SK-N-SH (cell line): ENCODE data around the gene ENTPD1. TPM values are rescaled to one million over a fixed set of nuclear protein-coding genes. Genes with fewer than 3 reads are reported as not detected.
A peak's percentile ranks its signal among the peaks of the same experiment; 100 is the strongest.

ENCODE experiments used
- CTCF ChIA-PET: fragments of 300-600, 350-600 bp; formaldehyde crosslinking; extraction: SDS; loops from one replicate; lab custom pipeline; 2021; lab: Yijun Ruan, JAX
- POLR2A ChIA-PET: fragments of 350-600 bp; sonication (Branson Sonifier 250); formaldehyde crosslinking; extraction: SDS; loops from one replicate; lab custom pipeline; 2020; ENCODE audit warnings: antibody characterized with exemption, inconsistent platforms; lab: Yijun Ruan, JAX
- DNase-seq: peaks from one replicate; pipeline ENCODE4 v3.0.0; 2012
- H2AFZ ChIP-seq: fragments of 200-600 bp; sonication (generic); 2 replicates; pipeline ENCODE4 v1.8.1; 2016; ENCODE audit warnings: antibody characterized with exemption, mild to moderate bottlenecking, low read depth
- H3F3A ChIP-seq: fragments of 200-600 bp; sonication (generic); replicated peaks from 2 replicates; pipeline ENCODE3; 2016; ENCODE audit warnings: antibody characterized with exemption, mild to moderate bottlenecking; ENCODE audit not compliant: insufficient read depth
- H3K27ac ChIP-seq, 2 experiments: fragments of 200-500 bp in 1 of 2; fragments of 200-600 bp in 1 of 2; sonication (Bioruptor generic) in 1 of 2; sonication (generic), shearing (Covaris generic) in 1 of 2; 2 replicates each; pipeline versions ENCODE4 v1.5.1 to v1.6.1; 2014 to 2016; ENCODE audit warnings: low read depth in 2 of 2, inconsistent platforms in 1 of 2, low read length in 1 of 2, mild to moderate bottlenecking in 1 of 2, mixed read lengths in 1 of 2
- H3K27me3 ChIP-seq: fragments of 200-600 bp; sonication (generic), shearing (Covaris generic); 2 replicates; pipeline ENCODE4 v1.6.1; 2016; ENCODE audit warnings: mixed run types; ENCODE audit not compliant: insufficient read depth
- H3K36me3 ChIP-seq, 2 experiments: fragments of 200-500 bp in 1 of 2; fragments of 200-600 bp in 1 of 2; sonication (Bioruptor generic) in 1 of 2; sonication (generic) in 1 of 2; replicated peaks in 1 of 2; 2 replicates each; pipeline versions ENCODE3 to v1.5.1; 2014 to 2016; ENCODE audit warnings: low read length in 1 of 2, mild to moderate bottlenecking in 1 of 2; ENCODE audit not compliant: insufficient read depth in 2 of 2, control insufficient read depth in 1 of 2
- H3K4me1 ChIP-seq, 2 experiments: fragments of 200-500 bp in 1 of 2; fragments of 200-600 bp in 1 of 2; sonication (Bioruptor generic) in 1 of 2; sonication (generic), shearing (Covaris generic) in 1 of 2; 2 replicates each; pipeline versions ENCODE4 v1.5.1 to v1.6.1; 2014 to 2016; ENCODE audit warnings: low read depth in 1 of 2, low read length in 1 of 2, mixed run types in 1 of 2; ENCODE audit not compliant: insufficient read depth in 2 of 2, control insufficient read depth in 1 of 2
- H3K4me2 ChIP-seq: fragments of 200-600 bp; sonication (generic), shearing (Covaris generic); 2 replicates; pipeline ENCODE4 v1.6.1; 2017; ENCODE audit warnings: mixed run types
- H3K4me3 ChIP-seq, 2 experiments: fragments of 200-500 bp in 1 of 2; fragments of 200-600 bp in 1 of 2; sonication (Bioruptor generic) in 1 of 2; sonication (generic), shearing (Covaris generic) in 1 of 2; 2 replicates each; pipeline versions ENCODE4 v1.5.1 to v1.8.1; 2014 to 2016; ENCODE audit warnings: low read depth in 2 of 2, inconsistent platforms in 1 of 2, low read length in 1 of 2, mild to moderate bottlenecking in 1 of 2, mixed read lengths in 1 of 2, moderate library complexity in 1 of 2
- H3K79me2 ChIP-seq: fragments of 200-600 bp; sonication (generic); 2 replicates; pipeline ENCODE4 v1.8.1; 2017; ENCODE audit warnings: mild to moderate bottlenecking; ENCODE audit not compliant: insufficient read depth
- H3K9ac ChIP-seq: fragments of 200-600 bp; sonication (generic); 2 replicates; pipeline ENCODE4 v1.6.1; 2017; ENCODE audit warnings: mixed run types
- H3K9me2 ChIP-seq: fragments of 200-600 bp; sonication (generic); 2 replicates; pipeline ENCODE4 v1.6.1; 2017; ENCODE audit warnings: mixed run types
- H3K9me3 ChIP-seq: fragments of 200-600 bp; sonication (generic); 2 replicates; pipeline ENCODE4 v1.6.1; 2017; ENCODE audit warnings: mixed run types, mild to moderate bottlenecking, moderate library complexity
- H4K20me1 ChIP-seq: fragments of 200-600 bp; sonication (generic); 2 replicates; pipeline ENCODE4 v1.6.1; 2017; ENCODE audit warnings: mild to moderate bottlenecking, mixed run types; ENCODE audit not compliant: insufficient read depth
- CTCF ChIP-seq: fragments of 200-600 bp; sonication (generic); IDR thresholded peaks from 2 replicates; pipeline ENCODE4 v1.6.1; 2017; ENCODE audit warnings: antibody characterized with exemption, mild to moderate bottlenecking, moderate library complexity
- FOSL2 ChIP-seq: IDR thresholded peaks from 2 replicates; pipeline ENCODE4 v1.4.0; 2012; ENCODE audit warnings: low read depth, mild to moderate bottlenecking, moderate library complexity, borderline replicate concordance
- GABPA ChIP-seq: IDR thresholded peaks from 2 replicates; pipeline ENCODE4 v1.4.0; 2012; ENCODE audit warnings: low read depth, mild to moderate bottlenecking
- IRF3 ChIP-seq: fragments of 150-350 bp; IDR thresholded peaks from 2 replicates; pipeline ENCODE4 v1.6.1; 2016; ENCODE audit warnings: mild to moderate bottlenecking, low read depth, low read length
- MAX ChIP-seq: IDR thresholded peaks from 2 replicates; pipeline ENCODE4 v1.4.0; 2012; ENCODE audit warnings: low read depth
- NFIC ChIP-seq: IDR thresholded peaks from 2 replicates; pipeline ENCODE4 v1.4.0; 2012; ENCODE audit warnings: borderline replicate concordance
- PBX3 ChIP-seq: IDR thresholded peaks from 2 replicates; pipeline ENCODE4; 2012
- POLR2AphosphoS5 ChIP-seq: IDR thresholded peaks from 2 replicates; pipeline ENCODE4 v1.6.1; 2012; ENCODE audit warnings: low read depth, low read length
- RCOR1 ChIP-seq: fragments of 150-350 bp; IDR thresholded peaks from 2 replicates; pipeline ENCODE4 v1.6.1; 2017; ENCODE audit warnings: antibody characterized with exemption, low read length
- SMC3 ChIP-seq: IDR thresholded peaks from 2 replicates; pipeline ENCODE4 v1.6.1; 2012; ENCODE audit warnings: low read depth, low read length, improper control_type of control experiment
- TCF12 ChIP-seq: IDR thresholded peaks from 2 replicates; pipeline ENCODE4 v1.4.0; 2012
- WGBS: methylation state at CpG from one replicate; pipeline ENCODE4 v1.1.6; 2017; ENCODE audit warnings: low lambda C conversion rate; 5-methylcytosine and 5-hydroxymethylcytosine counted together
- polyA plus RNA-seq, 3 experiments: library from polyadenylated mRNA; depleted of rRNA; stranded (reverse); fragments of >200 nt; gene quantifications; 2 replicates each; pipeline ENCODE4 v1.2.3, GENCODE V29; 2012

Gene ENTPD1
- polyA plus RNA-seq, 1 of the 3 experiments (the other 2 are of a cell fraction): 0.02 TPM

- CTCF ChIA-PET: no interaction called here
Observed at GRCh38 chr10:95814011-95814727, 58.2 kb downstream of the ENTPD1 start.

More at GRCh38 chr10:95814011-95814727, 58.2 kb downstream of the ENTPD1 start:
- Histone ChIP-seq H3K4me1 (no peaks in the 10 kb centered on the region), H3K4me2 (0 out of 2 replicates have a peak overlapping the region, but pooled peaks have one; percentile 11), H4K20me1 (no peaks in the 10 kb centered on the region), H3K27ac (peak overlapping the region in 1 of 2 experiments; percentile 23; a peak in 1 of 4 replicates), H3K9me2 (no peaks in the 10 kb centered on the region), H2AFZ (no peak overlapping the region), H3K27me3 (no peaks in the 10 kb centered on the region), H3K4me3 (no peak overlapping the region), H3K9me3 (no peaks in the 10 kb centered on the region), H3F3A (no peaks in the 10 kb centered on the region), H3K9ac (no peak overlapping the region), H3K36me3 (no peaks in the 10 kb centered on the region), H3K79me2 (no peaks in the 10 kb centered on the region)
- DNase-seq: no peak
- TF ChIP-seq FOSL2 (0 out of 2 replicates have a peak, but pooled peaks have one; percentile 3), MAX (no peak), RCOR1 (no peak), POLR2AphosphoS5 (no peak), CTCF (no peak), PBX3 (no peak; the same call in 1 of the 2 replicates), TCF12 (0 out of 2 replicates have a peak, but pooled peaks have one; percentile 38), NFIC (peak; percentile 50; the same call in 1 of the 2 replicates), IRF3 (no peak), GABPA (no peak), SMC3 (no peak)
- WGBS: 29% methylated on average over 7 of the region's 7 CpGs
- POLR2A ChIA-PET: no interaction called here
